ENCODE data around the gene CAMK1D.
"Not testable (repeated sequence)": the region's sequence is repeated elsewhere in the genome, so short reads cannot be mapped to it uniquely, and the experiment has no call there.

Gene CAMK1D

DNA sequence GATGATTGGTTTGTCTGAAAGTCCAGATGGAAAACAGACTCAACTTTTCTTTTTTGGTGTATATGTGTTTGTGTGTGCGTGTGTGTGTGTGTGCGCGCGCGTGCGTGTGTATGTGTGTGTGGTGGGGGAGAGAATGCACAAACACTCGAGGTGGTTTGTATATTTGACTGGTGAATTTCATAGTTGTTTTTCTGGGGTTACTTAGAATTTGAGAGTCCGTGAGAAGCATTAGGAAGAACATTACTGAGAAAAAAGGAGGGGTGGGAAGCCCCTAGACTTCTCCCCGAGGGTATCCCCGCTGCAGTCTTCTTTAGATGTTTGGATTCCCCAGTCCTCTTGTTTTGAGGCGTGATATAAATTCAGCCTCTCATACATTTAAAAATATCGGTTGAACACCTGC is 6.0 kb downstream of the CAMK1D start:
- Histone ChIP-seq H3K4me3 (ENCODE audit: low read depth in 1 of 2, low read length in 2 of 2) (no peak overlapping the region), H3K4me1 (ENCODE audit: insufficient read depth, low read length) (peaks cover 31% of the 10 kb centered on the region), H3K27ac (ENCODE audit: low read depth, low read length) (no peak overlapping the region), H3K9me3 (ENCODE audit: low read length) (no peaks in the 10 kb centered on the region), H3K36me3 (ENCODE audit: insufficient read depth, low read length) (no peaks in the 10 kb centered on the region), H3K9ac (ENCODE audit: low read length) (no peak overlapping the region), H3K27me3 (ENCODE audit: control insufficient read depth in 1 of 2, insufficient read depth in 2 of 2, low read length in 2 of 2) (no peaks in the 10 kb centered on the region)

DNA sequence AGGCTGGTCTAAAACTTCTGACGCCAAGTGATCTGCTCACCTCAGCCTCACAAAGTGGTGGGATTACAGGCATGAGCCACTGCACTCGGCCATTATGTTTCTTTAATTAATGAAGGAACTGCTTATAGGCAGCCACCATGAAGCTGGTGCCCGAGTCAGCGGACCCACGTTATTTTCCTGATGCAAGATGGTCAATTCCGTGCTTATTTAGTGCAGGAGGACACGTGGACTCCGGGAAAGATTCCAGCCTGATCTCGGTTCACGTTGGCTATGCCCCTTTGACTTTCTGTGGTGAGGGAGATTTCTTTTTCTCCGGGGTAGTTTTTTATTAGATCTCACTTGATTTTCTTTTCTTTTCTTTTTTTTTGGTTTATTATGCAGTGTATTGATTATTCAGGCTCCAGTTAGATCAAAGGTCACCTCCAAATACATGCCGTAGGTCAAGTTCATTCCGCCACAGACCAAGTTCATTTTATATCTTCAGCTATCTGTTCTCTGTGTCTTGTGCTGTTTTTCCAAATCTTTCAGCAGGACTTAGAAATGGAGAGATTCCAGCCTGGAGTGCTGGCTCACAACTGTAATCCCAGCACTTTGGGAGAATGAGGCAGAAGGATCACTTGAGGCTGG is 8.3 kb downstream of the CAMK1D start:
- Histone ChIP-seq H3K36me3 (ENCODE audit: insufficient read depth, low read length) (no peaks in the 10 kb centered on the region), H3K27ac (ENCODE audit: low read depth, low read length) (no peak overlapping the region), H3K4me3 (ENCODE audit: low read depth in 1 of 2, low read length in 2 of 2) (no peak overlapping the region), H3K27me3 (ENCODE audit: control insufficient read depth in 1 of 2, insufficient read depth in 2 of 2, low read length in 2 of 2) (no peaks in the 10 kb centered on the region), H3K9me3 (ENCODE audit: low read length) (no peaks in the 10 kb centered on the region), H3K9ac (ENCODE audit: low read length) (no peak overlapping the region), H3K4me1 (ENCODE audit: insufficient read depth, low read length) (peaks cover 18% of the 10 kb centered on the region)

DNA sequence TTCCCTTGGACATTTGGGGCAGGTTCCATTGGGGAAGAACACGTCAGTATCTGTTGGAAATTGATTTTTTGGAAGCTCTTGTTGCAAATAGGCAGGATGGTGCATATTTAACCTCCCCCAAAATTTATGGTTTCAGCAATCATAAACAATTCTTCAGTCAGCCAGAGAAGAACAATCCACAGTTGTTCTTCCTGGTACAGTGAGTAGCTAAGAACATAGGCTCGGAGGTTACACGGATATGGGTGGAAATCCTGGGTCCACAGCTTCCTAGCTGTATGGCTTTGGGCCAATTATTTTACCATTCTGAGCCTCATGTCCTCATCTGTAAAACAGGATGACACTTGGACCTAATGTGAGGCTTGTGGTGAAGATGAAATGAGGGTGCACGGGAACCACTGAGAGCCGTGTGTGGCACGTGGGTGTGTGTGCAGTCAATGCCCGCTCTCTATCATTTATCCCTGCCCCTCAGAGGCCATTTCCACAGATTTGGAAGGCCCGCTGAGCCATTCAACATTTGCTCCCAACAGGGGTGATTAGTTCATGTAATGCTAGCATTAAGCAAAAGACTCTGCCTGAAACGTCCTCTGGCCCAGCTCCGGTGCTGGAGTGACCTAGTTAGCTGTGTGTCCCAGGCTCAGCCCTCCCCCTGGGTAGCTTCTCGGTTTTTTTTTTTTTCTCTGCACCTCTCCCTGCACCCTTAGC is 9.7 kb downstream of the CAMK1D start:
- Histone ChIP-seq H3K9me3 (ENCODE audit: low read length) (no peaks in the 10 kb centered on the region), H3K27ac (ENCODE audit: low read depth, low read length) (no peak overlapping the region), H3K4me1 (ENCODE audit: insufficient read depth, low read length) (peaks cover 18% of the 10 kb centered on the region), H3K9ac (ENCODE audit: low read length) (no peak overlapping the region), H3K36me3 (ENCODE audit: insufficient read depth, low read length) (no peaks in the 10 kb centered on the region), H3K4me3 (ENCODE audit: low read depth in 1 of 2, low read length in 2 of 2) (no peak overlapping the region), H3K27me3 (ENCODE audit: control insufficient read depth in 1 of 2, insufficient read depth in 2 of 2, low read length in 2 of 2) (no peaks in the 10 kb centered on the region)

DNA sequence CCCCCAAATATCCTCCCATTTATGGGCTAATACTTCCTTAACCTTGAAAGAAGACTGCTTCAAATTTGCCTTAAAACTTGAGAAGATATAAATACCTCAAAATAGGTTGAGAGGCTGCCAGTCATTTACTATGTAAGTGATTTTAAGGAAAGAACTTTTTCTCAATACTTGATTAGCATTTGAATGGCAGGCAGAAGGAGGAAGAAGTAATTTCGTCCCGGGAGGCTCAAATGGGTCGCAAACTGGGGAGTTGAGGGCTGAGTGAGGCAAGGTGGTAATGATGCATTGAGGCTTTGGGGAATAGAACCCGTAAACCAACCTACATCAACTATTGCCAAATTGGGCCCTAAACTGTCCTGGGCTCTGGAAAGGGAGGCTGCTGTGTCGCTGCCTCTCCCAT is 11.1 kb downstream of the CAMK1D start:
- H3K9me3 ChIP-seq (ENCODE audit: low read length), result no peaks in the 10 kb centered on the region
- H3K36me3 ChIP-seq (ENCODE audit: insufficient read depth, low read length), result no peaks in the 10 kb centered on the region
- no peaks in the 10 kb centered on the region for H3K27me3 ChIP-seq (ENCODE audit: control insufficient read depth in 1 of 2, insufficient read depth in 2 of 2, low read length in 2 of 2)
- no peak overlapping the region for H3K4me3 ChIP-seq (ENCODE audit: low read depth in 1 of 2, low read length in 2 of 2)
- peaks cover 18% of the 10 kb centered on the region for H3K4me1 ChIP-seq (ENCODE audit: insufficient read depth, low read length)
- H3K27ac ChIP-seq (ENCODE audit: low read depth, low read length), result no peak overlapping the region
- no peak overlapping the region for H3K9ac ChIP-seq (ENCODE audit: low read length)

DNA sequence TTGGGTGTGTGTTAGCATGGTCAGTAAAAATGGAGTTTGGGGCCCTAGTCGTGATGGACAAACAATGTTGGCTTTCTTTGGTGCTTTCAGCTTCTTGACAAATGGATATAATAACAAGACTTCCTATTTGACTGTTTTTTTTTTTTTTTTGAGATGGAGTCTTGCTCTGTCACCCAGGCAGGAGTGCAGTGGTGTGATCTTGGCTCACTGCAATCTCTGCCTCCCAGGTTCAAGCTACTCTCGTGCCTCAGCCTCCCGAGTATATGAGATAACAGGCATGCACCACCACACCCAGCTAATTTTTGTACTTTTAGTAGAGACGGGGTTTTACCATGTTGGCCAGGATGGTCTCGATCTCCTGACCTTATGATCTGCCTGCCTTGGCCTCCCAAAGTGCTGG is 11.8 kb downstream of the CAMK1D start:
- not testable (repeated sequence) for H3K27me3 ChIP-seq (ENCODE audit: control insufficient read depth in 1 of 2, insufficient read depth in 2 of 2, low read length in 2 of 2); H3K9me3 ChIP-seq (ENCODE audit: low read length); H3K27ac ChIP-seq (ENCODE audit: low read depth, low read length); H3K4me3 ChIP-seq (ENCODE audit: low read depth in 1 of 2, low read length in 2 of 2); H3K36me3 ChIP-seq (ENCODE audit: insufficient read depth, low read length); H3K9ac ChIP-seq (ENCODE audit: low read length)
- peaks cover 18% of the 10 kb centered on the region for H3K4me1 ChIP-seq (ENCODE audit: insufficient read depth, low read length)

DNA sequence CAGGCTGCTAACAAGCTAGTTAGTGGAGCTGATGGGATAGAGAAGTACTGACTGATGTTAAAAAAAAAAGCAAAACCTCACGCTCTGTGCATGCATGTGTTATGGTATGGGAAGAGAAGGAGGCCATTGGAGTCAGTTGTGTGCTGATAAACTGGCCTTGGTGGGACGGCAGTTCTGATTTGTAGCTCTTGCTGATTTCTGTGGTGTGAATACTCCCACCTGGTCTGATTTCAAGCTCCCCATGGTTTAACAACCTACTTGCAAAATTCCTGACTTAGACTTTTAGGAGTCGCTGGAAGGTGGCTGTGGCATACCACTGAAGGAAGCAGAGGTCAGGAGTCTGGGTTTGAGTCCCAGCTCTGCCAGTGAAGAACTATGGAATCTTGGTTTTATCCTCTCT is 15.2 kb downstream of the CAMK1D start:
- no peaks in the 10 kb centered on the region for H3K36me3 ChIP-seq (ENCODE audit: insufficient read depth, low read length)
- H3K9me3 ChIP-seq (ENCODE audit: low read length), result no peaks in the 10 kb centered on the region
- H3K27ac ChIP-seq (ENCODE audit: low read depth, low read length), result no peak overlapping the region
- H3K27me3 ChIP-seq (ENCODE audit: control insufficient read depth in 1 of 2, insufficient read depth in 2 of 2, low read length in 2 of 2), result no peaks in the 10 kb centered on the region
- no peak overlapping the region for H3K9ac ChIP-seq (ENCODE audit: low read length)
- peaks cover 5% of the 10 kb centered on the region for H3K4me1 ChIP-seq (ENCODE audit: insufficient read depth, low read length)
- H3K4me3 ChIP-seq (ENCODE audit: low read depth in 1 of 2, low read length in 2 of 2), result no peak overlapping the region

DNA sequence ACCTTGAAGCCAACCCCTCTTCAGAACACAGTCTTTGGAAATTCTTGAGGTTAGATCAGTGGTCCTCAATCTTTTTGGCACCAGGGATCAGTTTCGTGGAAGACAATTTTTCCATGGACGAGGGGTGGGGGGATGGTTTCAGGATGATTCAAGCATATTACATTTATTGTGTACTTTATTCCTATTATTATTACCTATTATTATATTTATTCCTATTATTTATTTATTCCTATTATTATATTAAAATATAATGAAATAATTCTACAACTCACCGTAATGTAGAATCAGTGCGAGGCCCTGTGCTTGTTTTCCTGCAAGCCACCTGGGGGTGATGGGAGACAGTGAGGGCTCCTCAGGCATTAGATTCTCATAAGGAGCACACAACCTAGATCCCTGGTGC is 17.9 kb downstream of the CAMK1D start:
- H3K4me1 ChIP-seq (ENCODE audit: insufficient read depth, low read length), result no peaks in the 10 kb centered on the region
- H3K27me3 ChIP-seq (ENCODE audit: control insufficient read depth in 1 of 2, insufficient read depth in 2 of 2, low read length in 2 of 2), result no peaks in the 10 kb centered on the region
- no peaks in the 10 kb centered on the region for H3K9me3 ChIP-seq (ENCODE audit: low read length)
- H3K9ac ChIP-seq (ENCODE audit: low read length), result no peak overlapping the region
- H3K27ac ChIP-seq (ENCODE audit: low read depth, low read length), result no peak overlapping the region
- H3K36me3 ChIP-seq (ENCODE audit: insufficient read depth, low read length), result no peaks in the 10 kb centered on the region
- H3K4me3 ChIP-seq (ENCODE audit: low read depth in 1 of 2, low read length in 2 of 2), result no peak overlapping the region

DNA sequence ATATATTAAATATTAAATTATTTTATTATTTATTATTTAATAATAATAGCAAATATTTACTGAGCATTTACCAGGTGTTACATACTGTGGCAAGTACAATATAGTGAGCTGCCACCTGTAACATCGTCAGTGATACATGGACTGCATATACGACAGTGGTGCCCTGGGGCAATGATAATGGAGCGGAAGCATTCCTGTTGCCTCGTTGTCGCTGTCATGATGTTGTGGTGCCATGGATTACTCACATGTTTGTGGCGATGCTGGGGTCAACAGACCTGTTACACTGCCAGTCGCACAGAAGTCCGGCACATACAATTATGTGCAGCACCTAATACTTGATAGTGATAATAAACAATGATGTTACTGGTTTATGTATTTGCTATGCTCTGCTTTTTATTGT is 20.6 kb downstream of the CAMK1D start:
- no peaks in the 10 kb centered on the region for H3K36me3 ChIP-seq (ENCODE audit: insufficient read depth, low read length)
- no peaks in the 10 kb centered on the region for H3K9me3 ChIP-seq (ENCODE audit: low read length)
- no peak overlapping the region for H3K27ac ChIP-seq (ENCODE audit: low read depth, low read length)
- no peaks in the 10 kb centered on the region for H3K27me3 ChIP-seq (ENCODE audit: control insufficient read depth in 1 of 2, insufficient read depth in 2 of 2, low read length in 2 of 2)
- H3K4me3 ChIP-seq (ENCODE audit: low read depth in 1 of 2, low read length in 2 of 2), result no peak overlapping the region
- no peaks in the 10 kb centered on the region for H3K4me1 ChIP-seq (ENCODE audit: insufficient read depth, low read length)
- no peak overlapping the region for H3K9ac ChIP-seq (ENCODE audit: low read length)

DNA sequence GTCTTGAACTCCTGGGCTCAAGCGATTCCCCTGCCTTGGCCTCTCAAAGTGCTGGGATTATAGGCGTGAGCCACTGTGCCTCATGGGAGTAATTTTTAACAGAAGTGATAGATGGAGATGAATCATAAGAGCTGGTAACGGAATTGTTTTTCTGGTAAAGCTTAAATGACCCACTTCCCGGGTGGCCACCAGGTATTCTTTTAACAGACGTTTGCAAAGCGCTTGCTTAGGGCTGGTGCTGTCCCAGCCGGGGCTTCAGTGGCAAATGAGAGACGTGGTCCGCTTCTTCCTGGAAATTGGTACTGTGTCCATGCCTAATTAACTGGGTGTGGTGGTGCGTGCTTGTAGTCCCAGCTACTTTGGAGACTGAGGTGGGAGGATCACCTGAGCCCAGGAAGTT is 23.5 kb downstream of the CAMK1D start:
- Histone ChIP-seq H3K27ac (ENCODE audit: low read depth, low read length) (no peak overlapping the region), H3K36me3 (ENCODE audit: insufficient read depth, low read length) (no peaks in the 10 kb centered on the region), H3K9me3 (ENCODE audit: low read length) (no peaks in the 10 kb centered on the region), H3K9ac (ENCODE audit: low read length) (no peak overlapping the region), H3K4me3 (ENCODE audit: low read depth in 1 of 2, low read length in 2 of 2) (no peak overlapping the region), H3K27me3 (ENCODE audit: control insufficient read depth in 1 of 2, insufficient read depth in 2 of 2, low read length in 2 of 2) (no peaks in the 10 kb centered on the region), H3K4me1 (ENCODE audit: insufficient read depth, low read length) (peaks cover 13% of the 10 kb centered on the region)

DNA sequence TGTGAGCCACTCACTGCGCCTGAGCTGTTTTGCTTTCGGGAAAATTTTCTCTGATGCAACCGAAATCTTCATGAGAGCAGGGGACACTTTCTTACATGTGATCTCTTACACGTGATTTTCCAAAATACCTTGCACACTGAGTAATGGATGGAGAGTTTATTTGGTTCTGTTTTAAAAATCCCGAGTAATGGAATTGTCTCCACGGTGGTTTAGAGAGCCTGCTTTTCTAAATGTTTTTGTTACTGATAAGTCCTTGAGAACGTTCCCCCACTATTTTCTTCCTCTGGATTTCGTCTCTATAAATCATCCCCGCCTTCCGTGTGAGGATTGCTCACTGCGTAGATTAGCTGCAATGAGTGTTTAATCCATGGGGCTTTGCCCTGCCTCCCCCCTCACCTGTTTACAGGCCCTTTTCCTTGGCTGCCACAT is 25.7 kb downstream of the CAMK1D start:
- Histone ChIP-seq H3K9me3 (ENCODE audit: low read length) (no peaks in the 10 kb centered on the region), H3K4me3 (ENCODE audit: low read depth in 1 of 2, low read length in 2 of 2) (no peak overlapping the region)

DNA sequence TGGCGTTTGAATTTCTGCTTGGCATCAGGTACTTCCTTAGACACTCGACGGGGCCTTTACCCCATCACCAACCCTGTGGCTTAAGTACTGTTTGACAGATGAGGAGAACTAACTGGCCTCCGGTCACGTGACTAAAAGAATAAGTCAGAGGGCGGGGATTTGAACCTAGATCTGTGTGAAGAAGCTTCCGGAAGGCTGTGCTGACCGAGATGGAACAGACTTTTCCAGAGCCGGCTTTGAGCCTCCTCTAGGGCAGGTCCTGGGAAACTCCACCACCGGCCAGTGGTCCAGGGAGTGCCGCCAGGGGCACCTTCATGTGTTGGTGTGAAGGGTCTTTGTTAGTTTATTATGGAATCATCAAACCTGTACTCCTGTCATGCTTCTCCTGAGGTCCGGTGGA is 26.9 kb downstream of the CAMK1D start:
- no peaks in the 10 kb centered on the region for H3K27me3 ChIP-seq (ENCODE audit: control insufficient read depth in 1 of 2, insufficient read depth in 2 of 2, low read length in 2 of 2)
- H3K36me3 ChIP-seq (ENCODE audit: insufficient read depth, low read length), result no peaks in the 10 kb centered on the region
- no peak overlapping the region for H3K9ac ChIP-seq (ENCODE audit: low read length)

More for the DNA sequence above, 25.7 kb downstream of the CAMK1D start:
- H3K27me3 ChIP-seq (ENCODE audit: control insufficient read depth in 1 of 2, insufficient read depth in 2 of 2, low read length in 2 of 2), result no peaks in the 10 kb centered on the region
- no peaks in the 10 kb centered on the region for H3K36me3 ChIP-seq (ENCODE audit: insufficient read depth, low read length)
- H3K9ac ChIP-seq (ENCODE audit: low read length), result no peak overlapping the region
- H3K27ac ChIP-seq (ENCODE audit: low read depth, low read length), result no peak overlapping the region
- H3K4me1 ChIP-seq (ENCODE audit: insufficient read depth, low read length), result peaks cover 17% of the 10 kb centered on the region

More for the DNA sequence above, 26.9 kb downstream of the CAMK1D start:
- Histone ChIP-seq H3K4me1 (ENCODE audit: insufficient read depth, low read length) (peaks cover 17% of the 10 kb centered on the region), H3K27ac (ENCODE audit: low read depth, low read length) (no peak overlapping the region), H3K4me3 (ENCODE audit: low read depth in 1 of 2, low read length in 2 of 2) (no peak overlapping the region), H3K9me3 (ENCODE audit: low read length) (no peaks in the 10 kb centered on the region)

Data from muscle layer of colon (tissue), 2 donors.